ENCODE measurements around the gene ATP8A2. TPM values are rescaled to one million over a fixed set of nuclear protein-coding genes. Genes with fewer than 3 reads are reported as not detected.

ATP8A2 gene
- total RNA-seq, 1 donor from 2014 or later, result 1.9 TPM

GRCh38 chr13:25409938-25410337 lies 38.2 kb downstream of the ATP8A2 start:
- intact Hi-C loops (cut with DNase I), result no loop called here
- no peak overlapping the region for H3K4me3 ChIP-seq
- no peak overlapping the region for H3K27ac ChIP-seq
- H3K36me3 ChIP-seq, result no peaks in the 10 kb centered on the region
- no peaks in the 10 kb centered on the region for H3K9me3 ChIP-seq
- H3K4me1 ChIP-seq, result no peaks in the 10 kb centered on the region
- no peak for DNase-seq
- no peak for ATAC-seq
- H3K27me3 ChIP-seq, result no peaks in the 10 kb centered on the region
- no peak for TF ChIP-seq CTCF (IDR thresholded peaks at IDR 0.05)

- intact Hi-C loops (cut with DNase I), result no loop called here
- TF ChIP-seq CTCF (IDR thresholded peaks at IDR 0.05), result no peak
- Histone ChIP-seq H3K9me3 (no peaks in the 10 kb centered on the region), H3K36me3 (no peaks in the 10 kb centered on the region), H3K27me3 (no peaks in the 10 kb centered on the region), H3K4me3 (no peak overlapping the region), H3K27ac (no peak overlapping the region), H3K4me1 (no peaks in the 10 kb centered on the region)
- ATAC-seq, result no peak
- DNase-seq, result no peak
These were observed 43.5 kb downstream of the ATP8A2 start for GRCh38 chr13:25415241-25415640.

GRCh38 chr13:25417535-25417934 lies 45.8 kb downstream of the ATP8A2 start:
- Histone ChIP-seq H3K27ac (no peak overlapping the region), H3K4me1 (no peaks in the 10 kb centered on the region), H3K36me3 (no peaks in the 10 kb centered on the region), H3K27me3 (no peaks in the 10 kb centered on the region), H3K4me3 (no peak overlapping the region), H3K9me3 (no peaks in the 10 kb centered on the region)
- DNase-seq (no peak), ATAC-seq (no peak)
- intact Hi-C loops (cut with DNase I), result no loop called here
- no peak for TF ChIP-seq CTCF (IDR thresholded peaks at IDR 0.05)

- intact Hi-C loops (cut with DNase I), result no loop called here
- Histone ChIP-seq H3K36me3 (no peaks in the 10 kb centered on the region), H3K4me3 (no peak overlapping the region), H3K27me3 (no peaks in the 10 kb centered on the region), H3K9me3 (no peaks in the 10 kb centered on the region), H3K4me1 (no peaks in the 10 kb centered on the region), H3K27ac (no peak overlapping the region)
- TF ChIP-seq CTCF (IDR thresholded peaks at IDR 0.05), result no peak
- DNase-seq, result no peak
- no peak for ATAC-seq
These were observed 48.4 kb downstream of the ATP8A2 start for GRCh38 chr13:25420161-25420560.

- Histone ChIP-seq H3K9me3 (no peaks in the 10 kb centered on the region), H3K4me3 (no peak overlapping the region), H3K4me1 (no peaks in the 10 kb centered on the region), H3K36me3 (no peaks in the 10 kb centered on the region), H3K27ac (no peak overlapping the region), H3K27me3 (no peaks in the 10 kb centered on the region)
- TF ChIP-seq CTCF (IDR thresholded peaks at IDR 0.05), result no peak
- intact Hi-C loops (cut with DNase I), result no loop called here
- DNase-seq, result no peak
- no peak for ATAC-seq
These were observed 49.8 kb downstream of the ATP8A2 start for GRCh38 chr13:25421612-25422011.

GRCh38 chr13:25422153-25422552 lies 50.4 kb downstream of the ATP8A2 start:
- DNase-seq (no peak), ATAC-seq (no peak)
- intact Hi-C loops (cut with DNase I), result no loop called here
- H3K4me3 ChIP-seq, result no peak overlapping the region
- H3K27me3 ChIP-seq, result no peaks in the 10 kb centered on the region
- H3K9me3 ChIP-seq, result no peaks in the 10 kb centered on the region
- no peak overlapping the region for H3K27ac ChIP-seq
- H3K36me3 ChIP-seq, result no peaks in the 10 kb centered on the region
- H3K4me1 ChIP-seq, result no peaks in the 10 kb centered on the region
- TF ChIP-seq CTCF (IDR thresholded peaks at IDR 0.05), result no peak

Data from upper lobe of right lung (tissue), 1 donor.